Gastroesophageal sphincter (tissue), 3 donors: ENCODE measurements around the gene KIF1A.

ENCODE experiments used
- POLR2A ChIP-seq, 2 donors: fragments of 450-650 bp; IDR thresholded peaks; one replicate each; pipeline ENCODE4 v1.6.1; 2017; ENCODE audit warnings: antibody characterized with exemption in 2 of 2, mild to moderate bottlenecking in 2 of 2, moderate library complexity in 1 of 2
- POLR2AphosphoS5 ChIP-seq: sonication (generic); formaldehyde crosslinking; IDR thresholded peaks from one replicate; pipeline ENCODE4 v1.6.1; 2017; ENCODE audit warnings: antibody characterized with exemption
- TF ChIP-seq, protein P1 (sequence below), 4 experiments: fragments of 200-600 bp in 2 of 4; fragments of 450-650 bp in 2 of 4; sonication (generic) in 1 of 4; IDR thresholded peaks; one replicate each; pipeline ENCODE4 v1.5.1; 2017 to 2019; ENCODE audit warnings: antibody characterized with exemption in 4 of 4, mild to moderate bottlenecking in 2 of 4, moderate library complexity in 2 of 4

DNA sequence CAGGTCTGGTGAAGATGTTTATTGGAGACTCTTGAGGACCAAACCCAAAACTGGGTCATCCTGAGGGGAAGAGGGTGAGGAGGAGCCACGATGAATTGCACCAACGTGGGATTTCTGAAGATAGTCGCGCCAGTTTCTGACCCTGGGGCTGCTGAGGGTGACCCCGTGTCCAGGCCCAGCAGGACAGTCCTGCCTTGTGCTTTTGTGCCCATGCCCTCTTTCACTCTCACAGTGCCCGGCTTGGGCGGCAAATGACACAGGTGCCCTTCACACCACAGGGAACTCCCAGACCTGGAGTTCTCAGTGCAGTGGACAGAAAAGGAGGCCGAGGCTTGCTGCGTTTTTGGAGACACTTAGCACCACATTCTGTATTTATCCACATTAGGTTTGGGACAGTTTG lies 15.5 kb upstream of the KIF1A start:
- TF ChIP-seq POLR2A (IDR thresholded peaks at IDR 0.05) (no peak), POLR2AphosphoS5 (no peak)
- TF ChIP-seq, protein P1, sequence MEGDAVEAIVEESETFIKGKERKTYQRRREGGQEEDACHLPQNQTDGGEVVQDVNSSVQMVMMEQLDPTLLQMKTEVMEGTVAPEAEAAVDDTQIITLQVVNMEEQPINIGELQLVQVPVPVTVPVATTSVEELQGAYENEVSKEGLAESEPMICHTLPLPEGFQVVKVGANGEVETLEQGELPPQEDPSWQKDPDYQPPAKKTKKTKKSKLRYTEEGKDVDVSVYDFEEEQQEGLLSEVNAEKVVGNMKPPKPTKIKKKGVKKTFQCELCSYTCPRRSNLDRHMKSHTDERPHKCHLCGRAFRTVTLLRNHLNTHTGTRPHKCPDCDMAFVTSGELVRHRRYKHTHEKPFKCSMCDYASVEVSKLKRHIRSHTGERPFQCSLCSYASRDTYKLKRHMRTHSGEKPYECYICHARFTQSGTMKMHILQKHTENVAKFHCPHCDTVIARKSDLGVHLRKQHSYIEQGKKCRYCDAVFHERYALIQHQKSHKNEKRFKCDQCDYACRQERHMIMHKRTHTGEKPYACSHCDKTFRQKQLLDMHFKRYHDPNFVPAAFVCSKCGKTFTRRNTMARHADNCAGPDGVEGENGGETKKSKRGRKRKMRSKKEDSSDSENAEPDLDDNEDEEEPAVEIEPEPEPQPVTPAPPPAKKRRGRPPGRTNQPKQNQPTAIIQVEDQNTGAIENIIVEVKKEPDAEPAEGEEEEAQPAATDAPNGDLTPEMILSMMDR (IDR thresholded peaks at IDR 0.05) = no peak
